GM19351 (cell line): ENCODE data around the gene C5orf46.
"Not testable (repeated sequence)": the region's sequence is repeated elsewhere in the genome, so short reads cannot be mapped to it uniquely, and the experiment has no call there.

Experiments
- ATAC-seq: cut with Tn5 transposase; IDR thresholded peaks from one replicate; pipeline ENCODE4 v1.9.1; 2021; ENCODE audit warnings: mild to moderate bottlenecking, moderate library complexity; ENCODE audit not compliant: unreplicated experiment

The C5orf46 gene

DNA sequence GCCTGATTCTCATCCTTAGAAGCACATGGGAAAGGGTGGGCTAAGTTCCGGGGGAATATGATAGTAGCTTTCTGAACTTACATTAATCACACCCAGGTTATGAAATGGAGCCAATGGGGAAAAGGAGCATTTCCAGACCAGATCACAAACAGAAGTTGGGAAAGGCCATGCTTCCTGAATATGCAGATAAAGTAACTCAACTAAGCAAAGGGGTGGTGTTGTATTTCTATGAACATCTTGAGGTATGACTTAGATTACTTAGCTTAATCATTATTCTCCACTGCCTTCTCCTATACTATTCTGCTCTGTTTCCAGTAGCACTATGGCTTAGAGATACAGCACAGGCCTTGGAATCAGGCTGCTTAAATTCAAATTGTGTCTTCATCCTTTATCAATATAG, 10.5 kb downstream of the C5orf46 start:
- ATAC-seq: no peak

DNA sequence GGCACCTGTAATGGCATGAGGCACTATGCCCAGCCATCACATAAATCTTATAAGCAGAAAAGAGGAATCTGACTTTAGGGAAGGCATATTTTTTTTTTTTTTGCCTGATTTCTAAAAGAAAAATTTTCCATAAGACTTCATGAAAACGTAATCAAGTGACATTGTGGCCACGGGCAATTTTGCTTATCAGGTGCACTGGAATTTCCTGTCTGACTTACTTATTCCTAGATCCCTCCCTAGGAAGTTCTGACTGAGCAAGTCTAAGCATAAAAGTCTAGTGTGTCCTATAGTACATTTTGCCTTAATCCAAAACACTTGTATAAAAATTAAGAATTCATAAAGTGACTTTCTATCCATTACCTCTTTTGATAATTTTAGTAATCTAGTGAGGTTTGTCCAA, 12.5 kb downstream of the C5orf46 start:
- ATAC-seq: no peak

DNA sequence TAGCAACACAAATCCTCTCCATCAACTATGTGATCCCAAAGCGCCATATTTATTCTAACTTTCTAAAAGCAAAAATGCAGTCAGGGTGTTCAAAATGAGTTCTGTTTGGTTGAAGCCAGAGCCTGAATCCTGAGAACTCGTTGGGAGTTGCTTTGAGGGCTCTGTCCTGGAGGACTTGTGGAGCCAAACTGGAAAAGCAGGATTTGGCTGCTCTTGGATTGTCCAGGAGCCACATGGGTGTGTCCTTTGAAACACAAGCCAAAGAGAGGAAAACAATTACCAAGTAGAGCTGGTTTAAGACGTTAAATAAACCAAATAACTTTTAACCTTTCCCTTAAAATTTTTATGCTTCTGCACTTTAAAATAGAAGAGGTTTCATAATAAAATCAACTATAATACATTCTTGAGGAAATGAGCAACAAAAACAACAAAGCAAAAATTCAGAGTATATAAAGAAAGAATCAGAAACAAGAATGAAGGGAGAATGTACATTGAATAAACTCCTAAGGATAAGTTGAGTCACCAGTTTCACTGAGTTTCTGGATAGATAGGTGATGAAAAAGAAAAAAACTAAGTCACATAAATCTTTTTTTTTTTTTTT, 13.5 kb downstream of the C5orf46 start:
- no peak for ATAC-seq

DNA sequence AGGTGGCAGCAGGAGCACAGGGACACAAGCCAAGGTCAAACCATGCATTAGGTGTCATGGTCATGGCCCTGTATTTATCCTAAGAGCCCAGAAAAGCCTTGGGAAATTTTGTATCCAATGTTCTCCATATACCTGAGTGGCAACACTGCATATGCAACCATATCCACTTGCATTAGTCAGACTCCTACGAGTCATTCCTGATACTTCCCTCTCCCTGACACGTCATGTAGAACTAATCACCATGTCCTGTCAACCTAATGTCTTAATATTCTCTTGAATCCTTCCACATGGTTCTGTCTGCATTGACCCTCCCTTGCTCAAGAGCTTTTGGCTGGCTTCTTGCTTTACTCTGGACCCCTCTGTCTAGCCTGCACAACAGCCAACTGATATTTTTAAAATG, 18.4 kb downstream of the C5orf46 start:
- no peak for ATAC-seq

DNA sequence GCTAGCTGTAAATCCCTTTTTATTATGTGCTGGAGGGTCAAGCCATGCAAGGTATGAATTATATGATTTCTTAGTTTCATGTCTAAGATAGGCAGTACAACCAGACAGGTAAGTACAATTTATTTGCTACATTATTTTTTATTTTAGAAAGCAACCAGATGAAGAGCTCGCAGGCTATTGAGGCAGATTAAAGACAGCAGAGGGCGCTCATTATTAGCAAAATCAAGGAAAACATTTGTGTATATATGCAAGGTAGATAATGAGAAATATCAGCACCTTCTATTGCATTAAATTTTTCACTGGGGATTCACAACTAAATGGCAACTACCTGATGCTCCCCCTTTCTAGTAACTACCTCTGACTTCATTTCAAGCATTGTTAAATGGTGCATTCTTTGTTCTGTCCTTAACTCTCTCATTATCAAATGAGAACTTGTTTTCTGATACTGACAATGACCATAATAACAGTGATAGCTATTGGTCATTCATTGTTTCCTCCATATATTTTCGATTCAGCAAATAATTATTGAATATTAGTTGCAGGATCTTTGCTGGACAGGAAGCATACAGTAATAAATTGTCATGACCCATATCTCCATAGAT, 19.2 kb downstream of the C5orf46 start:
- peak; percentile 51 for ATAC-seq

DNA sequence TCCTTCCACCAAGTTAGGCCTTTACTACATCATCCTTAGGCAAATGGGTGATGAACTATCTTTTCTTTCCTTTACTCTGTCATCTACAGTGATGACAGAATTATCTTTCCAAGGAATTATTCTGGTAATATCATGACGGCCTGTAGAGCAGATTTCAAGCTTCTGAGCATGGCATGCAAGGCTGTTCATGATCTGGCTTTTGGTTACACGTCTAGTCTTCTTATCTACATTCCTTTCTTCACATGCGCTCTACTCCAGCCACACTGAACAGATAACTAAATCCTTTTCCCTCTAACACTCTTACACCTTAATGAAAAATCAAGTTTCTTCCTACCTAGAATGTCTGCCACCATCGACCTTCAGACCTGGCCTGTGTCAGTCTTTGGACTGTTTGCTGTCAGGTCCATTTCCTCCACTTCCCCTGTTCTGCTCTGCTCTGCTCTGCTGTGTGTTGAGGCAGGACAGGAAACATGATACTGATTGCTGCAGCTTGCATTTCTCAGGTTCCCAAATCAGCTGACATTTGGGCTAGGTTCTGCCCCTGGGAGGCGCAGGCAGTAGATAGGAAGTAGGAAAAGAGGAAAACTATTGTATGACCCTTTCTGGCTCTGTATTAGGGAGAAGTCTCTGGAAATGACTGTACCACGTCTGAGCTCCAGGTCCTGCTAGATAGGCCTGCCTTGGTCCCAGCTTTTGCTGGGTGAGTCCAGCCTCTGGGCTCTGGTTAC, 23.6 kb downstream of the C5orf46 start:
- no peak for ATAC-seq

DNA sequence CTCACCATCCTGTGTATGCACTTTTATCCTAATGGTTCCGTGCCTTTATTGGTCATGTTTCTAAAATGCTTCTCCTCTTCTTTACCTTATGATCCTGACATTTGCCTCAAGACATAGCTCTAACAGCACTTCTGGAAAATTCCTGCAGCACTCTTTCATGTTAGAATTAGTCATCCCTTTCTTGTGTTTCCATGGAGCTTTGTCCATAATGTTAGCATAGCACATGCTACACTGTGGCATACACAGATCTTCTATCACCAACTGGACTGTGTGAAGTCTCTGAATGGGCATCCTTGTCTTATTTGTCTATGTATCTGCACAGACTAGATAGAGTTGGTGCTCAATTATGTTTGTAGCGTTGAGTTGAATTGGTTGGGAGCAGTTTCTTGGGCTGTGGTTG, 25.9 kb downstream of the C5orf46 start:
- ATAC-seq: no peak

DNA sequence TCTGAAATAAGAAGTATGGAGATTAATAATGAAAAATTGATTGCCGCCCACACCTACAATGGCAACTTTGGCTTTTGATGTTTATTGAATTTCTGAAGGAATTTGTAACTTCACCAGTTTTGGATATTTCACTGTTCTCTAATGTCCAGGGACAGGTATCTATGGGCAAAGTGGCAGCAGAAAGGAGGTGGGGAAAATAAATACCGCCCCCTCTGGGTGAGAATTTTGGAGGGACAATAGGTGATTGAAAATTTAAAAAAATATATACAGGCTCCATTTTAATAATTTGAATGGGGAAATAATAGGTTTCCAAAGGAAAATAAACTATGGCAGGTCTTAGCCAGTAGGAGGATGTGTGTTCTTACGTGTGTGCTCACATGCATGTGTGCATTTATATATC, 26.6 kb downstream of the C5orf46 start:
- ATAC-seq: no peak

DNA sequence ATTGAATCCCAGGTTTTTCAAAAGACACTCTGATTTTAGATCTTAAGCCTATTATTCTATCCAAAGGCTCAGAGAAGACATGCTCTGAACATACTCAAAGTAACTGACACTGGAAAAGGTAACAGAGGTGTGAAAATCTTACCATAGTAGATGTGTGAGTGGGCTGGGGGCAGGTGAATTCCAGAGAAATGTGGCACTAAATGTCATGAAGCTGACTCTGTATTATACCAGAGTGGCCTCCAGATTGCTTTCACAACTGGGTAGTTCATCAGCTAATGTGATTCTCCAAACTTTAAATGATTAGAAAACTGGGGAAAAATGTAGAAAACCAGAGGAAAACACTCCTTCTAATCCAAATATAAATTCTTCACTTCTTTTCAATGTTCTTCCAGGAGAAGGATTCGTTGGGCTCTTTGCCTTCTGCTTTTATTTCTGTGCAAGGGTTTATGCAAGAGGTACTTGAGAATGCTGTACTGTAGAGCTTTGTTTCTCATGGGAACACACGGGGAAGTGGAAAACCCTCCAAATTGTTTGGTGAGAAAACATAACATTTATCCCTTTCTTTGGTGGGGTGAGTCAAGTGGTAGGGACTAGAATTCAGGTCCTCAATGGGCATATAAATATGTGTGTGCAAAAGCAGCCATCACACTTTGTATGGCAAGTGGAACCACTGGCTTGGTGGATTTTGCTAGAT, 28.1 kb downstream of the C5orf46 start, which contains the start of gene SCGB3A2:
SCGB3A2 (plus strand) TSS at position 646 of the 694 bp plus-strand sequence. CDS start 93 bp downstream, outside the sequence.
- ATAC-seq: no peak

DNA sequence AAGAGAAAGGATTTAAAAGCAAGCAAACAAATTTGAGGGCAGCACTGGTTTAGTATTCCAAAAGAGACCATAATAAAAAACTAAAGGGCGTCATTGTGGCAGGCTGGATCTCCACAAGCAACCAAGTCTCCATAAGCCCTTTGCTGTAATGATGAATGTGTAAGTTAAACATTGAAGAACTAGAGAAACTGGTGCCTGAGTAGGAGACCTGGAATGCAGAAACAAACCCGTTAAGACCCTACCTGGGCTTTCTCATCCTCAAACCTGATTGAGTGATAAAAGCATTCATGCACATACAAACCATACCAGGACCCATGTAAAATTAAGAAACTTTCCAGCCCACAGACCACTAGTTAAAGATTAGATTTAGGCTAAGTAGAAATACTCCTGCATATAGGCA, 29.7 kb downstream of the C5orf46 start:
- no peak for ATAC-seq

DNA sequence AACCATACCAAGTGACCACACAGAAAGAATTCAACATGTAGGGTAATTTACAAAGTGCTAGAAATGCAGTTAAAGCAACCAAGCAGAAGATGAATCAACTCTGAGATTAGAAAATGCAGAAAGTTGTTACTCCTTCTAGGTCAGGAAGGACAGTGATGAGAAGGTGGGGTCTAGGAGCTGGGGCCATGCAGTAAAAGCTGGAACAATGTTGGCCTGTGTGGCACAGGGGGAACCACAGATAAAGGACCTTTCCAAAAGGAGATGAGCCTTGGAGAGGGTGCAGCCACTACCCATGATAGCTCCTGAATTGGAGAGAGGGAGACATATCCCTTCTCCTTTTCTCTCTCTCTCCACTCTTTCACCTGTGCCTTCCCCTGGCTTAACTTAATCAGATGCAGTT, 30.2 kb downstream of the C5orf46 start:
- ATAC-seq: no peak

DNA sequence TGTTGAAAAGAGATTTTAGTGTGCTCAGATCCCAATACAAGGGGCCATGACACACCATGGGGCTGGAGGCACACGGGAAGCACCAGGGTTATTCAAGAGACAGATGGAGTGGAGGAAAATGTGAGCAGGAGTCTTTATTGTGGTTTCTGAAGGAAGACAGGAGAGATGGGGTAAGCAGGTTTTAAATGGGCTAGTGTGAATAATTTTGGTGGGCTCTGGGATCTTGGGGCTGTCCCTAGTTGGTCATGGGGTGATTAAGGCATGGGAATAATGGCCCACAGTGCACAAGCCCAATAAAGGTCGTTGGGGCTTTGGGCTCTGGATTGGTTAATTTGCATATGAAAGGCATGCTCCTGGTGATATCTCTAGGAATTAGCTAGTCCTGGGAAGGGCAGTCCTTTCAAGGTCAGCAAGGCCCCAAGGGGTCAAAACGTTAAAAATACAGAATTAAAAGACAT, 31.4 kb downstream of the C5orf46 start:
- ATAC-seq: no peak

DNA sequence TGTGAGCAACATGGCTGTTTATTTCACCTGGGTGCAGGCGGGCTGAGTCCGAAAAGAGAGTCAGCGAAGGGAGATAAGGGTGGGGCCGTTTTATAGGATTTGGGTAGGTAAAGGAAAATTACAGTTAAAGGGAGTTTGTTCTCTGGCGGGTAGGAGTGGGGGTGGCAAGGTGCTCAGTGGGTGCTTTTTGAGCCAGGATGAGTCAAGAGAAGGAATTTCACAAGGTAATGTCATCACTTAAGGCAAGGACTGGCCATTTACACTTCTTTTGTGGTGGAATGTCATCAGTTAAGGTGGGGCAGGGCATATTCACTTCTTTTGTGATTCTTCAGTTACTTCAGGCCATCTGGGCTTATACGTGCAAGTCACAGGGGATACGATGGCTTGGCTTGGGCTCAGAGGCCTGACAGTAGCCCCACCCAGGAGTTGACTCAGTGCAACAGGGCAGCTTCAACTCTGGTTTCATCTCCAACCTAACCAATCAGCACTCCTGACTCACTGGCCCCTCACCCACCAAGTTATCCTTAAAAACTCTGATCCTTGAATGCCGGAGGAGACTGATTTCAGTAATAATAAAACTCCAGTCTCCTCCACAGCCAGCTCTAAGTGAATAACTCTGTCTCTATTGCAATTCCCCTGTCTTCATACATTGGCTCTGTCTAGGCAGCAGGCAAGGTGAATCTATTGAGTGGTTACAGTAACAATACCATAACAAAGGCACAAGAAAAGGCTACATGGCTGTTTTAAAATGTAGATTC, 32.0 kb downstream of the C5orf46 start:
- not testable (repeated sequence) for ATAC-seq

DNA sequence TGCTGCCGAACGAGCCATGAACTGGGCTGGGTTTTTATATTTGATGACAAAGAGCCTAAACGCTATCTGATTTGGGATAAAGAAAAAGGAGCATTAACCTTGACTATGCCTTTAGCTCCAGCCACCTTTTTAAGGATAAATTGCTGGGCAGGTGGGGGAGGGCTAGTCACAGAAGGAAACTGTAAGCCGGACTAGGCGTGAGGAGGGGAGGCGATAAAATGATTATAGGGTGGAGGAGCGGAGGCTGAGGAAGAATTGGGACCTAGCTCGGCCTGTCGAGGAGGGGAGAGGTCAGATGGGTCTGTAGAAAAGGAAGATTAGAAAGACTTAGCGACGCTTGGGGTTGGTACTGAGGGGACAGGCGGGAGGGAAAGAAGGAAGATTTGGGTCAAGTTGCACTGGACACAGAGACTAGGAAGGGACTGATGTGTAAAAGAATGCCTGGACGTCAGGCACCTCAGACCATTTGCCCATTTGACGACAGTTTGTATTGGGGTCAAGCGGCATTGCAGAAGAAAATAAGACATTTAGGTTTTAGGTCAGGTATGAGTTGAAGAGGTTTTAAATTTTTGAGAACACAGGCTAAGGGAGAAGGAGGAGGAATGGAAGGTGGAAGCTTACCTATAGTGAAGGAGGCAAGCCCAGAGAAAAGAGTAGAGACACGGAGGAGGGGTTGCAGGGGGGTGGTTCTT, 33.4 kb downstream of the C5orf46 start:
- not testable (repeated sequence) for ATAC-seq

DNA sequence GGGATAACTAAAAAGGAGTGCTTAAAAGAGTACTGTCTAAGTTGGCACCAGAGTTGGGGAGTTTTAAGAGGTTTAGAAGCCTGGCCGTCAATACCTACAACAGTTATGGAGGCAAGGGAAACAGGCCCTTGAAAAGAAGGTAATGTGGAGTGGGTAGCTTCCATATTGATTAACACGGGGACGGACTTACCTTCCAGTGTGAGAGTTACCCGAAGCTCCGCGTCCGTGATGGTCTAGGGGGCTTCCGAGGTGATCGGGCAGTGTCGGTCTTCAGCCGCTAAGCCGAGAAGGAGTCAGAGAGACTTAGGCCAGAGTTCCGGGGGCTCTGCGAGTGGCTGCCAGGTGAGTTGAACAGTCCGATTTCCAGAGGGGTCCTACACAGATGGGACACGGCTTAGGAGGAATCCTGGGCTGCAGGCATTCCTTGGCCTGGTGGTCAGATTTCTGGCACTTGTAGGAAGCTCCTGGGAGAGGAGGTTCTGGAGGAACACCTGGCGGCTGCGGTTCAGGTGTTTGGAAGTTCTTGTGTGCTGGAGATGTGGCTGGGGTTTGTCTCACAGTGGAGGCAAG, 34.3 kb downstream of the C5orf46 start:
- ATAC-seq: not testable (repeated sequence)

DNA sequence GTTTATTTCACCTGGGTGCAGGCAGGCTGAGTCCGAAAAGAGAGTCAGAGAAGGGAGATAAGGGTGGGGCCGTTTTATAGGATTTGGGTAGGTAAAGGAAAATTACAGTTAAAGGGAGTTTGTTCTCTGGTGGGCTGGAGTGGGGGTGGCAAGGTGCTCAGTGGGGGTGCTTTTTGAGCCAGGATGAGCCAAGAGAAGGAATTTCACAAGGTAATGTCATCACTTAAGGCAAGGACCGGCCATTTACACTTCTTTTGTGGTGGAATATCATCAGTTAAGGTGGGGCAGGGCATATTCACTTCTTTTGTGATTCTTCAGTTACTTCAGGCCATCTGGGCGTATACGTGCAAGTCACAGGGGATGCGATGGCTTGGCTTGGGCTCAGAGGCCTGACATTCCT, 36.4 kb downstream of the C5orf46 start:
- not testable (repeated sequence) for ATAC-seq

DNA sequence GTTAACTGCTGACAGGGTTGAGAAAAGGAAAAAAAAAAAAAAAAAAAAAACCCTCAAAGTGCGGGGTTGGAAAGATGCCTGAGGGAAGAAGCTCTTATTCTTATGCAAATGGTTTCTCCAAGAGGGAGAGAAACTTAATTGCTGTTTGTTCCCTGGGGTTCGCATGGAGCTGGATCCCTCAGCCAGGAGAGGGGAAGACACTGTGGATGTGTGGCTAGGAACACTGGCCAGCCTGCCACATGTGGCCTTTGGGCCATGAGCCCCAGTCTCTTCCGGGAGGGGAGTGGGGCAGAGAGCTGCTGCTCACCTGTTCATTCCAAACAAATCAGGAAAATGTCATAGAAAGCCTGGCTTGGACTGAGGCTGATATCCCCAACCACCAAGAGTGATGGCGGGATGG, 37.2 kb downstream of the C5orf46 start:
- no peak for ATAC-seq

DNA sequence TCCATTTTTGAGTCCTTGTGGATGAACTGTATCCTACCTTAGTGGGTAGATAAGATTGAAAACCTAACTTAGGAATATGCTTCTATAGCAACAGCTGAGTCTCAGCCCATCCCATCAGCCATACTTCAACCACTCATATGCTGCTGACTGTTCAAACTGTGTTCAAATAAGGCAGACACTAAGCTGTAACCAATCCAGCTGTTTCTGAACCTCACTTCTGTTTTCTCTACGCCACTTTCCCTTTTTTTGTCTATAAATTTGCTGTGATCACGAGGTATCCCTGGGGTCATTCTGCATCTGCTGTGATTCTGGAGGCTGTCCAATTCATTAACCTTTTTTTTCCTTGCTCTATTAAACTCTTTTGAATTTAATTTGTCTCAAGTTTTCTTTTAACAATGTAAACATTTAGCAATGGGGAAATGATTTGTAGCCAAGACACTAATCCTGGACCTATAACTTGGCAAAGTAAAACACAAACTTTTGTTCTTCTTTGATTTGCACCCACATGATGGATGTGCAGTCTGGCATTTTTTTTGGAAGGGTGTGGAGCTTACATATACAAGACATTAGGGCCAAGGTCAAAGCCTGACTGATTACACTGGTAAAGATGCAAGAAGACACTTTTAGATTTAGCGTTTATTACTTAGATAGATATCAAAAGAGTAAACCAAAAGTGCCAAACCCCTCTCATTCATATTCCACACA, 42.7 kb downstream of the C5orf46 start:
- no peak for ATAC-seq

DNA sequence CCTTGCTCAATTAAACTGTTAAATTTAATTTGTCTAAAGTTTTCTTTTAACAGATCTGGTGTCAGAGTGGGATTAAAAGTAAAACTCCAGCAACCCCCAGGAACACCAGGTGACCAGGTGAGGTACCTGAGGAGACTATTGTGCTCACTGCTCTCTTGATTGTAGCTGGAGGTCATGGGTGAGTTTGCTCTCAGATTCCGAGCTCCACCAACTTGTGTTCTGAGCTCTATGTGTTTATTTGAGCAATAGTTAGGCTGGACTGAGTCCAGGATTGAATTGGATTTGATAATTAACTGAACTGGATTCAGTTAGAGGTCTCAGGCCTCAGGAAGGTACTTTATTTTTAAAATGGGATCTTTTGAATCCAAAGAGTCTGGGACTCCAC, 45.7 kb downstream of the C5orf46 start:
- ATAC-seq: no peak
